Activated naive CD4-positive, alpha-beta T cell treated with anti-CD3 and anti-CD28 coated beads, Interleukin-2, amount 50 U/mL, for 16 hours (primary cell): ENCODE results near the gene ABL1.
"Not testable (repeated sequence)": the region's sequence is repeated elsewhere in the genome, so short reads cannot be mapped to it uniquely, and the experiment has no call there.

Experiments used
- DNase-seq: peaks from one replicate; pipeline ENCODE4 v3.0.0-alpha.2; 2020

The ABL1 gene

GRCh38 chr9:130905902-130906734 lies 71.1 kb downstream of the ABL1 start:
- DNase-seq, result no peak

DNA sequence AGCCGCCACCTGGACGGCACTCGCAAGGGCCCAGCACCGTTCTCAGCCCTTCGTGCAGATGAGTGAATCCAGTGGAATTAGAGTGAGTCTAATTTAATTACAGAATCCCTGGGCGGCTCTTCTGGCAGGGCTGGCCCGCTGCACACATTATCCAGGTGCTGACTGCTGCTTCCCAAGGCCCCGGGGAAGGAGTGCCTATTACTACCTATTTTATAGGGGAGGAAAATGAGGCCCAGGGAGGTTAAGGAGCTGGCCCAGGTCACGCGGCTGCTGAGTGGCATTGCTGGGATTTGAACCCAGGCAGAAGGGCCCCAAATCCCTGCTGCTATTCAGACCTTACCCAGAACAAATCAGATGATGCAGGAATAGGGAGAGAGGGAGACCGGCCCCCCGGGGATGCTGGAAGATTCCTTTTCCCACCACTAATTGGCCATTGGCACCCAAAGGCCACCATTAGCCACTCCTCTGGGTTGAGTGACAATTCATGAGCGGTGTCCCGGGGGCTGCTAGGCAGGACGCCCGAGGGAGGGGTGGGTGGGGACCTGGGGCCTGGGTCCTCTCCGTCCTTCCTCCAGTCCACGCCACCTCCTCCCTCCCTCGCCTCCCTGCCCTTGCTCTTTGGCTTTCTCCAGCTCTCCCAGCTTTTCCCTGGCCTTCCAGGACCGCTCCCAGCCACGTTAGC lies 71.8 kb downstream of the ABL1 start:
- DNase-seq, result no peak

GRCh38 chr9:130908146-130908877 lies 73.3 kb downstream of the ABL1 start:
- DNase-seq, result no peak

DNA sequence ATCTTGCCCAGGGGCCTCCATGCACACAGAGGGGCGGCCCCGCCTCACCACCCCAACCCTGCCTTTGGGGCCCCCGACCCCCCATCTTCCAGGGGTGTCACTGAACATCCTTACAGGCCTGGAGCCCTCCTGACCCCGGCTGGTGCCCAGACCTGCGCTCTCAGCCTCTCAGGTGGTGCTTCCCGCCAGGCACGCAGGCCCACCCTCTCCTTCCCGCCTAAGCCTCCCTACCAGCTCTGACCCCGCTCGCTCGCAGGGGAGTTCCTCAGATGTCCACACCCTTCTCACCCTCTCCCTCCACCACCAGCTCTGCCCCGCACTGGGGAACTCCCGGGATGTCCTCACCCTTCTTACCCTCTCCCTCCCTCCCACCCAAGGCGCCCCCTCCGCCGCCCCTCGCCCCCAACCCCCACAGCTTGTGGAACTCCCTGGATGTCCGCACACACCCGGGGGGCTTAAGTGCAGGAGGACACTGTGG lies 73.9 kb downstream of the ABL1 start:
- no peak for DNase-seq

DNA sequence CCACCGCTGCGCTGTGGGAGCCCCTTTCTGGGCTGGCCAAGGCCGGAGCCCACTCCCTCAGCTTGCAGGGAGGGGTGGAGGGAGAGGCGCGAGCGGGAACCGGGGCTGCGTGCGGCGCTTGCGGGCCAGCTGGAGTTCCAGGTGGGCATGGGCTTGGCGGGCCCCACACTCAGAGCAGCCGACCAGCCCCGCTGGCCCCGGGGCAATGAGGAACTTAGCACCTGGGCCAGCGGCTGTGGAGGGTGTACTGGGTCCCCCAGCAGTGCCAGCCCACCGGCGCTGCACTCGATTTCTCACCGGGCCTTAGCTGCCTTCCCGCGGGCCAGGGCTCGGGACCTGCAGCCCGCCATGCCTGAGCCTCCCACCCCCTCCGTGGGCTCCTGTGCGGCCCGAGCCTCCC lies 75.0 kb downstream of the ABL1 start:
- DNase-seq, result not testable (repeated sequence)

- DNase-seq, result not testable (repeated sequence)
Observed at GRCh38 chr9:130910670-130911069, 75.6 kb downstream of the ABL1 start.

- DNase-seq, result no peak
Observed at GRCh38 chr9:130911254-130912049, 76.4 kb downstream of the ABL1 start.

DNA sequence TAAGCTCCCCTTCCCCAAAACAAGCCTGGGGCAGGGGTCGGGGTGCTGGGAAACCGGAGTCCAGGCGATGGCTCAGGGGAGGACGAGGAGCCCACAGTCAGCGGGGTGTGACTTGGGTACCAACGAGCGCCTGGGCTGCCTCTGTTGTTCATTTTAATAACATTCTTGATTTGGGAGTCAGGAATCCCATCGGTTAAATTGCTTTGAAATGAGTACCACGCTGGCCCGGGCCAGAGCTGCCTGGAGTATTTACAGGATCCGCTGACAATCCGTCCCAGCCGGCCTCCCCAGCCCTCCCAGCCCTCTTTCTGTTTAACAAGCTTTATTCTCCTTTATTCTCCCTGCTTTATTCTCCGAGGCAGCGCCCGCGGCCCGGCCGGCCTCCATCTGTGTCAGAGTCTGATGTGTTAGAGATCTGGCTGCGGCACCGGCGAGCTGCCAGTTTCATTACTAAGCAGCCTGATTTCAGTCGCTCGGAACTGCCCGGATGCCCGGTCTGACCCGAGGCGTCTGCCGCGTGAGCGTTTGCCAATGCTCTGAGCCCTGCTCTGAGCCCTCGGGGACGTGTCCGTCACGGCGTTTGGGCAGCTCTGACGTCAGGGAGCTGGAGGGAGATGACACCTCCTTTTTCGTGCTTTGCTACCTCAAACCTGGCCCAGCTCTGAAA lies 78.0 kb downstream of the ABL1 start:
- no peak for DNase-seq

DNA sequence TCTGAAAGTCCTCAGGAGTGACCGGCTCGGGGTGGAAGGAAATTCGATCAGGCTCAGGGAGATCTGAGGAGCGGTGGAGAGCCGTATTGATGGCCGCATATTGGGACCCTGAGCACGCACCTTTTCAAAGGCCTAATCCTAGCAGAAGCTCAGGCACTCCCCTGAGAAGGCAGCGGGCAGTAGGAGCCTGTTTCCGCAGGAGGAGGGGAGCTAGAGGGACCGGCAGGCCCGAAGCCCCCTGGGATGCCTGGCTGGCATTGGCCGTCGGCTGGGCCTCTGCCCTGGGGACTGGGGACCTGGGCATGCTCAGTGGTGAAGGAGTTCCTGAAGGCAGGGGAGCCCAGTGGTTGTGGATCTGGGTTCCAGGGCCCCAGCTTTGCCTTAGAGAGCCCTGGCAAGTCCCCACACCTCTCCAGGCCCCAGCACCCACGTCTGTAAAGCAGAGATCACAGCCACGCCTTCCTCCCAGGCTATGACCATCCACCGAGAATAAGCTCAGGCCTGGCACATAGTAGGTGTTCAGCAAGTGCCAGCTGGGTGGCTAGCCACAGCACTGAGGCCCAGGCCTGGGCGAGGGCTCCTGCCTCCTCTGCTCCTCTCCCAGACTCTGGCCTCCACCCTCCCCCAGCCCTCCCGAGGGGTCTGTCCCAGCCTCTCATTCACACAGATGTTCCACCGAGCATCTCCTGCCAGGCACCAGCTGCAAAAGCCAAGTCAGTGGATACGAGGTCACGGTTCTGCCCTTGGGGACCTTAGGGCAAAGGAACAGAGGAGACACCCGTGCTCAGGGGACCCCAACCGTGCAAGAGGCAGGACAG lies 78.8 kb downstream of the ABL1 start:
- no peak for DNase-seq

- DNase-seq, result no peak
Observed at GRCh38 chr9:130914417-130915095, 79.5 kb downstream of the ABL1 start.

DNA sequence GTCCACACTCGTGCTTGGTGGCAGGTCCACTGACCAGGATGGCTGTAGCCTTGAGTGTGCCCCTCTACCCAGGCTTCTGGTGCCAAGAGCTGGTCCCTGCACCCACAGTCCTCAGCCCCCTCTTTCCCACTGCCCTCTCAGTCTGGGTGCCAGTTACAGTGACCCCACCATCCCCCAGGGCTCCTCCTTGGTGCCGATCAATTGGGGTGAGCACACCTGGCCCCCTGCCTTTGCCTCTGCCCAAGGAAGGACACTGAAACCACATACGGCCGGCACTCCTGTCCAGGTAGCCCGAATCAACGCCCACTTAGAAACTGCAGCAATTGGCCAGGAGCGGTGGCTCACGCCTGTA lies 80.0 kb downstream of the ABL1 start:
- no peak for DNase-seq

GRCh38 chr9:130917168-130917960 lies 82.3 kb downstream of the ABL1 start:
- DNase-seq, result no peak

- DNase-seq, result no peak
Observed at GRCh38 chr9:130918101-130918825, 83.2 kb downstream of the ABL1 start.

- no peak for DNase-seq
Observed at GRCh38 chr9:130918826-130919558, 83.9 kb downstream of the ABL1 start.

DNA sequence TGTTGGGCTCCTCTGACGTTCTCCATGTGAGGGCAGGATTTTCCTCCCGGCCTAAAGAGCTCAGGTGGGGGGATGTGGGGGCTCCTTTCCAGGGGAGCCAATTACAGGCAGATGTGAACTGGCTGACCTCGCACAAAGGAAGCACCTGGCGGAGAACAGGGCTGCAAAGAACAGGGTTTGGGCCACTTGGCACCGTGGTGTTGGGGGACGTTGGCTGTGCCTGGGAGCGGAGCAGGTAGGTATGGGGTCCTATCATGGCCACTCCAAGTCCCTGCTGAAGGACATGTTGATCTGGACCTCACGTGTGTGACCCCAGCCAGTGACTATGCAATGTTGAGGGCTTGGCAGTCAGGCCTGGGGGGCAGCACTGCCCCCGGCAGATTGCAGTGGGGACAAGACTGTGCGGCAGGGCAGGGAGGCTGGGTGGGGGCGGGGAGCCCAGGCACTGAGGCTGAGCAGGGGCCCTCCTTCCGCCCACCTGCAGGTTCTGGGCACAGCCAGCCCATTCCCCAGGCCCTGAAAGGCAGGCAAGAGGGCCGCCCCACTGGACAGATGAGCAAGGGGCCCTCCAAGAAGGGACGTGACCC lies 84.6 kb downstream of the ABL1 start:
- DNase-seq, result no peak

- DNase-seq, result no peak
Observed at GRCh38 chr9:130920233-130920632, 85.2 kb downstream of the ABL1 start.

DNA sequence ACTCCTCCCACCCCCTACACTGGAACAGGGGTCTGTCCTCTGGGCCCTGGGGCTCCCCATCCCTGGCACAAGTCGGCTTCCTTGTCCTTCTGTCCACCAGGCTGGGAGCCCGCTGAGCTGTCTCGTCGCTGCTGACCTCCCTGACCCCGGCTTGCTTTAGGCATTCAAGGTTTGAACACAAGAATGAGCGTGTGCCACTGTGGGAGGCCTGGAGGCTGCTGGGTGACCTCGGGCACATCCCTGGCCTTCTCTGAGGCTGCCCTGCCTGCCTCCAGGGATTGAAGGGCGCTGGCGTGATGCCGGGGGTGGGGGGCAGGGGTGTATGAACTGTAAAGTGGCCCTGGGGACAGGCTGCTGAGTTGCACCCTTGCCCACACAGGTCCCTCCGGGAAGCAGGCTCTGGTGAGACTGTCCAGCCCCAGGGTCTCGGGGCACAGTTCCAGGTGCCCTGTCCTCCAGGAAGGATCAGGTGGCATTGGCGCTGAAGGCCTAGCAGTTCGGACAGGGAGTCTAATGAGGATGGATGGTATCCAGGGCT lies 85.8 kb downstream of the ABL1 start:
- no peak for DNase-seq
